H9 (cell line): Measurements from ENCODE around the gene UEVLD. TPM values are rescaled to one million over a fixed set of nuclear protein-coding genes. Genes with fewer than 3 reads are reported as not detected.

Experiments used
- DNase-seq: peaks from one replicate; pipeline ENCODE4 v3.0.0-alpha.2; 2017
- H2AFZ ChIP-seq: one replicate; pipeline ENCODE4 v1.6.1; 2013; ENCODE audit warnings: mild to moderate bottlenecking, low read length, control low read depth, moderate library complexity
- H2AK5ac ChIP-seq: 2 replicates; pipeline ENCODE4 v1.6.1; 2013; ENCODE audit warnings: low read length, control low read depth, mixed read lengths; ENCODE audit not compliant: insufficient read length
- H2BK120ac ChIP-seq: one replicate; pipeline ENCODE4 v1.6.1; 2013; ENCODE audit warnings: low read depth, mild to moderate bottlenecking, low read length, control low read depth, inconsistent platforms; ENCODE audit not compliant: poor library complexity, severe bottlenecking
- H2BK12ac ChIP-seq: 2 replicates; pipeline ENCODE4 v1.6.1; 2013; ENCODE audit warnings: low read length, control low read depth, mixed read lengths, low read depth; ENCODE audit not compliant: insufficient read length
- H2BK15ac ChIP-seq: 2 replicates; pipeline ENCODE4 v1.6.1; 2013; ENCODE audit warnings: low read depth, low read length, control low read depth
- H2BK20ac ChIP-seq: one replicate; pipeline ENCODE4 v1.6.1; 2013; ENCODE audit warnings: low read depth, mild to moderate bottlenecking, low read length, control low read depth, inconsistent platforms; ENCODE audit not compliant: poor library complexity, severe bottlenecking
- H2BK5ac ChIP-seq: 2 replicates; pipeline ENCODE4 v1.6.1; 2013; ENCODE audit warnings: low read length, control low read depth, mixed read lengths; ENCODE audit not compliant: insufficient read length
- H3K14ac ChIP-seq: 2 replicates; pipeline ENCODE4 v1.6.1; 2013; ENCODE audit warnings: low read length, control low read depth; ENCODE audit not compliant: insufficient read depth
- H3K18ac ChIP-seq: 2 replicates; pipeline ENCODE4 v1.6.1; 2013; ENCODE audit warnings: low read depth, mild to moderate bottlenecking, mixed read lengths, low read length, control low read depth; ENCODE audit not compliant: insufficient read length
- H3K23ac ChIP-seq: 2 replicates; pipeline ENCODE4 v1.6.1; 2013; ENCODE audit warnings: low read length, control low read depth, mixed read lengths, low read depth; ENCODE audit not compliant: insufficient read length
- H3K23me2 ChIP-seq: 2 replicates; pipeline ENCODE4 v1.6.1; 2013; ENCODE audit warnings: low read depth, mild to moderate bottlenecking, mixed read lengths, low read length, control low read depth; ENCODE audit not compliant: insufficient read length, poor library complexity, severe bottlenecking
- H3K27ac ChIP-seq: 2 replicates; pipeline ENCODE4 v1.5.1; 2013; ENCODE audit warnings: low read length, control low read depth, mixed read lengths, low read depth; ENCODE audit not compliant: insufficient read length
- H3K27me3 ChIP-seq: 2 replicates; pipeline ENCODE4 v1.6.1; 2013; ENCODE audit warnings: low read length, control low read depth, inconsistent platforms; ENCODE audit not compliant: insufficient read depth
- H3K4ac ChIP-seq: 2 replicates; pipeline ENCODE4 v1.6.1; 2013; ENCODE audit warnings: low read depth, mild to moderate bottlenecking, control low read depth, inconsistent platforms, low read length, moderate library complexity
- H3K4me1 ChIP-seq: 2 replicates; pipeline ENCODE4 v1.6.1; 2013; ENCODE audit warnings: low read length, control low read depth, inconsistent platforms; ENCODE audit not compliant: insufficient read depth
- H3K4me2 ChIP-seq: 2 replicates; pipeline ENCODE4 v1.6.1; 2013; ENCODE audit warnings: low read length, control low read depth, mixed read lengths; ENCODE audit not compliant: insufficient read length, insufficient read depth
- H3K56ac ChIP-seq: 2 replicates; pipeline ENCODE4 v1.6.1; 2013; ENCODE audit warnings: low read depth, mild to moderate bottlenecking, mixed read lengths, low read length, control low read depth; ENCODE audit not compliant: insufficient read length
- H3K79me1 ChIP-seq: 2 replicates; pipeline ENCODE4 v1.6.1; 2013; ENCODE audit warnings: low read depth, mild to moderate bottlenecking, moderate library complexity, low read length, control low read depth, inconsistent platforms; ENCODE audit not compliant: insufficient read depth, poor library complexity, severe bottlenecking
- H3K79me2 ChIP-seq: 2 replicates; pipeline ENCODE4 v1.6.1; 2013; ENCODE audit warnings: low read length, control low read depth, inconsistent platforms; ENCODE audit not compliant: insufficient read depth
- H3K9ac ChIP-seq: 2 replicates; pipeline ENCODE4 v1.6.1; 2013; ENCODE audit warnings: low read length, control low read depth, mixed read lengths; ENCODE audit not compliant: insufficient read length; ENCODE audit errors: extremely low read depth
- H3K9me3 ChIP-seq: one replicate; pipeline ENCODE4 v1.6.1; 2013; ENCODE audit warnings: low read depth, low read length, inconsistent platforms; ENCODE audit not compliant: control insufficient read depth
- H3T11ph ChIP-seq: one replicate; pipeline ENCODE4 v1.6.1; 2013; ENCODE audit warnings: mild to moderate bottlenecking, low read length, control low read depth, inconsistent platforms
- H4K20me1 ChIP-seq: one replicate; pipeline ENCODE4 v1.6.1; 2013; ENCODE audit not compliant: control insufficient read depth, insufficient read length, insufficient read depth
- H4K5ac ChIP-seq: 2 replicates; pipeline ENCODE4 v1.6.1; 2013; ENCODE audit warnings: low read depth, mild to moderate bottlenecking, mixed read lengths, low read length, control low read depth; ENCODE audit not compliant: insufficient read length
- H4K8ac ChIP-seq: replicated peaks from 2 replicates; pipeline ENCODE4 v1.6.1; 2013; ENCODE audit warnings: low read length, control low read depth, mixed read lengths, low read depth; ENCODE audit not compliant: insufficient read length
- H4K91ac ChIP-seq: 2 replicates; pipeline ENCODE4 v1.6.1; 2013; ENCODE audit warnings: low read depth, mild to moderate bottlenecking, moderate library complexity, mixed read lengths, low read length, control low read depth; ENCODE audit not compliant: insufficient read length
- H3K27ac Mint-ChIP-seq, 3 experiments: 2 replicates in 2 of 3; 3 replicates in 1 of 3; pipeline ENCODE4 v1.8.0; 2020 to 2021; ENCODE audit warnings: mixed read lengths in 3 of 3, mild to moderate bottlenecking in 1 of 3, moderate library complexity in 1 of 3
- H3K27me3 Mint-ChIP-seq: 2 replicates; pipeline ENCODE4 v1.8.0; 2021; ENCODE audit warnings: low read depth, mild to moderate bottlenecking, moderate library complexity, mixed read lengths
- H3K36me3 Mint-ChIP-seq, 3 experiments: 2 replicates in 2 of 3; 3 replicates in 1 of 3; pipeline ENCODE4 v1.8.0; 2020 to 2021; ENCODE audit warnings: low read depth in 3 of 3, mixed read lengths in 3 of 3; ENCODE audit not compliant: insufficient read depth in 1 of 3
- H3K4me1 Mint-ChIP-seq, 2 experiments: 2 replicates each; pipeline ENCODE4 v1.8.0; 2020; ENCODE audit warnings: mixed read lengths in 2 of 2
- H3K4me3 Mint-ChIP-seq, 2 experiments: 2 replicates in 1 of 2; 3 replicates in 1 of 2; pipeline ENCODE4 v1.8.0; 2020 to 2021; ENCODE audit warnings: mild to moderate bottlenecking in 2 of 2, mixed read lengths in 2 of 2, moderate library complexity in 1 of 2
- H3K9me3 Mint-ChIP-seq, 2 experiments: 2 replicates in 1 of 2; 3 replicates in 1 of 2; pipeline ENCODE4 v1.8.0; 2020; ENCODE audit warnings: mild to moderate bottlenecking in 2 of 2, mixed read lengths in 2 of 2, moderate library complexity in 1 of 2
- CTCF ChIP-seq: fragments of 200-600 bp; sonication (generic); conservative IDR thresholded peaks from 3 replicates; pipeline ENCODE4 v1.8.0; 2021; ENCODE audit warnings: antibody characterized with exemption, mild to moderate bottlenecking
- WGBS: extraction: QIAGEN DNeasy Blood & Tissue Kit; methylation state at CpG from one replicate; pipeline ENCODE4 v1.1.7; 2013; ENCODE audit warnings: missing lambda C conversion rate, low lambda C conversion rate, mixed read lengths; ENCODE audit not compliant: insufficient read length; ENCODE audit errors: extremely low coverage; 5-methylcytosine and 5-hydroxymethylcytosine counted together
- total RNA-seq: library from RNA; stranded (reverse); gene quantifications from 2 replicates; pipeline ENCODE4 v1.2.1, GENCODE V29; 2021

UEVLD gene
- total RNA-seq, 1 experiment from 2014 or later, result 7.9 TPM

GRCh38 chr11:18581825-18582224 is 6.7 kb downstream of the UEVLD start:
- H3K56ac ChIP-seq, result no peak overlapping the region
- H4K5ac ChIP-seq, result no peak overlapping the region
- DNase-seq, result no peak
- no peak overlapping the region for H3K27ac Mint-ChIP-seq
- H3K23me2 ChIP-seq, result no peaks in the 10 kb centered on the region
- no peak overlapping the region for H3K27ac ChIP-seq
- no peaks in the 10 kb centered on the region for H4K20me1 ChIP-seq
- no peak overlapping the region for H3K9ac ChIP-seq
- no peaks in the 10 kb centered on the region for H3K79me2 ChIP-seq
- no peaks in the 10 kb centered on the region for H3K79me1 ChIP-seq
- H3K4me1 ChIP-seq, result no peaks in the 10 kb centered on the region
- no peak overlapping the region for H2BK5ac ChIP-seq
- no CpG with 5 or more reads among the region's 1 CpG for WGBS
- peaks cover 0 to 9% (median 7%) of the 10 kb centered on the region in 3 experiments; a peak in 3 of 7 replicates for H3K36me3 Mint-ChIP-seq
- H3K27me3 ChIP-seq, result no peaks in the 10 kb centered on the region
- no peak overlapping the region for H3K4ac ChIP-seq
- H3K23ac ChIP-seq, result no peak overlapping the region
- H3K4me2 ChIP-seq, result no peak overlapping the region
- H2BK15ac ChIP-seq, result no peak overlapping the region
- H3K4me1 Mint-ChIP-seq, result peaks cover 0 to 3% of the 10 kb centered on the region in 2 experiments; a peak in 2 of 4 replicates
- H3K14ac ChIP-seq, result no peak overlapping the region
- no peak overlapping the region for H4K91ac ChIP-seq
- TF ChIP-seq CTCF, result no peak
- no peak overlapping the region for H3K18ac ChIP-seq
- no peak overlapping the region for H2AFZ ChIP-seq
- no peak overlapping the region for H3T11ph ChIP-seq
- H3K27me3 Mint-ChIP-seq, result no peaks in the 10 kb centered on the region
- H3K9me3 Mint-ChIP-seq, result no peaks in the 10 kb centered on the region
- no peak overlapping the region for H2BK120ac ChIP-seq
- H2BK20ac ChIP-seq, result no peak overlapping the region
- no peaks in the 10 kb centered on the region for H3K9me3 ChIP-seq
- no peak overlapping the region for H2BK12ac ChIP-seq
- no peak overlapping the region for H4K8ac ChIP-seq
- H2AK5ac ChIP-seq, result no peak overlapping the region
- no peak overlapping the region for H3K4me3 Mint-ChIP-seq
